GM10248 (cell line): ENCODE data around the gene PLEKHG5.
A peak's percentile ranks its signal among the peaks of the same experiment; 100 is the strongest.

ENCODE experiments used
- CTCF ChIA-PET: fragments of 300-600 bp; sonication (Branson Sonifier 250); formaldehyde crosslinking; extraction: SDS; loops from one replicate; lab custom pipeline; 2021; ENCODE audit warnings: antibody characterized with exemption; lab: Yijun Ruan, JAX
- POLR2A ChIA-PET: fragments of 350-650 bp; sonication (Branson Sonifier 250); formaldehyde crosslinking; extraction: SDS; loops from one replicate; lab custom pipeline; 2020; ENCODE audit warnings: antibody characterized with exemption; lab: Yijun Ruan, JAX
- DNase-seq: peaks from one replicate; pipeline ENCODE4 v3.0.0; 2012; ENCODE audit errors: extremely low spot score
- CTCF ChIP-seq: IDR thresholded peaks from 2 replicates; pipeline ENCODE4 v1.5.1; 2012; ENCODE audit warnings: mild to moderate bottlenecking, low read depth; ENCODE audit errors: extremely low read depth, missing control alignments, control extremely low read depth

The PLEKHG5 gene

GRCh38 chr1:6489383-6489765, 2.1 kb downstream of the PLEKHG5 start:
- no peak for TF ChIP-seq CTCF
- DNase-seq = no peak
- ChIA-PET CTCF (interaction anchor here (0.7 to 9.6 kb wide), 12 partner anchors 9 to 156 kb away, joined by 3 to 123 read pairs (median 6); no protein-coding TSS in a partner anchor), POLR2A (no interaction called here)

GRCh38 chr1:6488602-6489382, 2.7 kb downstream of the PLEKHG5 start:
- ChIA-PET POLR2A (no interaction called here), CTCF (interaction anchor here (0.7 to 9.6 kb wide), 13 partner anchors 9 to 649 kb away, joined by 3 to 123 read pairs (median 4); no protein-coding TSS in a partner anchor)
- no peak for DNase-seq
- no peak for TF ChIP-seq CTCF

- no peak for TF ChIP-seq CTCF
- no peak for DNase-seq
- POLR2A ChIA-PET = no interaction called here
- CTCF ChIA-PET = interaction anchor here (1.1 to 9.6 kb wide), 6 partner anchors 8 to 158 kb away, joined by 3 to 123 read pairs (median 8); no protein-coding TSS in a partner anchor
These were observed 3.5 kb downstream of the PLEKHG5 start for GRCh38 chr1:6487804-6488484.

GRCh38 chr1:6486433-6487011, 4.9 kb downstream of the PLEKHG5 start:
- CTCF ChIA-PET = interaction anchor here (0.7 to 9.6 kb wide), 11 partner anchors 9 to 167 kb away, joined by 3 to 123 read pairs (median 4); no protein-coding TSS in a partner anchor
- peak; percentile 87 for DNase-seq
- peak; percentile 92 for TF ChIP-seq CTCF
- POLR2A ChIA-PET = no interaction called here

- POLR2A ChIA-PET = no interaction called here
- CTCF ChIA-PET = interaction anchor here (0.7 to 9.6 kb wide), 10 partner anchors 10 to 168 kb away, joined by 3 to 123 read pairs (median 4); no protein-coding TSS in a partner anchor
- no peak for TF ChIP-seq CTCF
- DNase-seq = no peak
These were observed 6.0 kb downstream of the PLEKHG5 start for GRCh38 chr1:6485168-6486101.
